Right lobe of liver (tissue), 4 donors: ENCODE measurements around the gene ZNF460.

ENCODE experiments used
- POLR2A ChIP-seq: fragments of 450-650 bp; IDR thresholded peaks from one replicate; pipeline ENCODE4 v1.6.1; 2017; ENCODE audit warnings: antibody characterized with exemption, mild to moderate bottlenecking
- TF ChIP-seq, protein P1 (sequence below), 4 donors: fragments of 200-600 bp in 3 of 4; fragments of 450-650 bp in 1 of 4; IDR thresholded peaks; one replicate each; pipeline versions ENCODE4 v1.5.1 to v1.8.0; 2016 to 2022; ENCODE audit warnings: antibody characterized with exemption in 4 of 4, mild to moderate bottlenecking in 2 of 4
- donor health status: DM: no; HTN: no; CAD: no.
- donor health status: DM: no; HTN: no; CAD: no.
- donor health status: DM: no; HTN: yes; CAD: no.

DNA sequence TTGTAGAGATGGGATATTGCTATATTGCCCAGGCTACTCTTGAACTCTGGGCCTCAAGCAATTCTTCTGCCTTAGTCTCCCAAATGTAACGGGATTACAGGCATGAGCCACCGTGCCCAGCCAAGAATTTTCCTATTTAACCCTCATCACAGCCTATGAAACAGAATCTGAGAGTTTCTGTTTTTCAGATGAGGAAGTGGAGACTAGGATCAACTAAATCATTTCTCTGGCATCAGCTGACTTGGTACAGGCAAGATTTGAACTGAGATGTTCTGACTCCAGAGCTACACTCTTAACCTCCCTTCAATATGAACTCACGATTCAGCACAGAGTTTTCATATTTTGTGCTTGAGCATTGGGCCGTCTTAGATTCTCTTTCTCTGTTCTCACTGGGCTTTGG lies 8.1 kb downstream of the ZNF460 start:
- TF ChIP-seq POLR2A: no peak
- TF ChIP-seq, protein P1, sequence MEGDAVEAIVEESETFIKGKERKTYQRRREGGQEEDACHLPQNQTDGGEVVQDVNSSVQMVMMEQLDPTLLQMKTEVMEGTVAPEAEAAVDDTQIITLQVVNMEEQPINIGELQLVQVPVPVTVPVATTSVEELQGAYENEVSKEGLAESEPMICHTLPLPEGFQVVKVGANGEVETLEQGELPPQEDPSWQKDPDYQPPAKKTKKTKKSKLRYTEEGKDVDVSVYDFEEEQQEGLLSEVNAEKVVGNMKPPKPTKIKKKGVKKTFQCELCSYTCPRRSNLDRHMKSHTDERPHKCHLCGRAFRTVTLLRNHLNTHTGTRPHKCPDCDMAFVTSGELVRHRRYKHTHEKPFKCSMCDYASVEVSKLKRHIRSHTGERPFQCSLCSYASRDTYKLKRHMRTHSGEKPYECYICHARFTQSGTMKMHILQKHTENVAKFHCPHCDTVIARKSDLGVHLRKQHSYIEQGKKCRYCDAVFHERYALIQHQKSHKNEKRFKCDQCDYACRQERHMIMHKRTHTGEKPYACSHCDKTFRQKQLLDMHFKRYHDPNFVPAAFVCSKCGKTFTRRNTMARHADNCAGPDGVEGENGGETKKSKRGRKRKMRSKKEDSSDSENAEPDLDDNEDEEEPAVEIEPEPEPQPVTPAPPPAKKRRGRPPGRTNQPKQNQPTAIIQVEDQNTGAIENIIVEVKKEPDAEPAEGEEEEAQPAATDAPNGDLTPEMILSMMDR (IDR thresholded peaks at IDR 0.05): no peak
